Kidney epithelial cell (primary cell): ENCODE measurements around the gene CADPS. TPM values are rescaled to one million over a fixed set of nuclear protein-coding genes. Genes with fewer than 3 reads are reported as not detected.

Experiments
- DNase-seq: peaks from one replicate; pipeline ENCODE4 v3.0.0-alpha.2; 2010; ENCODE audit warnings: low read depth
- H3K27me3 ChIP-seq: 2 replicates; pipeline ENCODE4 v1.6.0; 2011; ENCODE audit warnings: low read length; ENCODE audit not compliant: control insufficient read depth, insufficient read depth
- H3K36me3 ChIP-seq: 2 replicates; pipeline ENCODE4 v1.5.1; 2011; ENCODE audit warnings: low read length; ENCODE audit not compliant: control insufficient read depth, insufficient read depth
- H3K4me3 ChIP-seq: 2 replicates; pipeline ENCODE4 v1.5.1; 2011; ENCODE audit warnings: low read depth, mild to moderate bottlenecking, control low read depth, low read length
- total RNA-seq: library from RNA; depleted of rRNA; stranded (reverse); fragments of >200 nt; gene quantifications from 2 replicates; pipeline ENCODE4 v1.2.3, GENCODE V29; 2015
- TF ChIP-seq, protein P1 (sequence below): IDR thresholded peaks from 2 replicates; pipeline ENCODE4 v1.5.1; 2011; ENCODE audit warnings: mild to moderate bottlenecking, moderate library complexity, low read length, control low read depth, inconsistent platforms; ENCODE audit not compliant: insufficient read depth, poor library complexity, severe bottlenecking

The CADPS gene
- total RNA-seq, 1 donor from 2014 or later: 0.08 TPM

- no peaks in the 10 kb centered on the region for H3K27me3 ChIP-seq
- no peak for DNase-seq
- no peaks in the 10 kb centered on the region for H3K36me3 ChIP-seq
- no peak overlapping the region for H3K4me3 ChIP-seq
- TF ChIP-seq, protein P1, sequence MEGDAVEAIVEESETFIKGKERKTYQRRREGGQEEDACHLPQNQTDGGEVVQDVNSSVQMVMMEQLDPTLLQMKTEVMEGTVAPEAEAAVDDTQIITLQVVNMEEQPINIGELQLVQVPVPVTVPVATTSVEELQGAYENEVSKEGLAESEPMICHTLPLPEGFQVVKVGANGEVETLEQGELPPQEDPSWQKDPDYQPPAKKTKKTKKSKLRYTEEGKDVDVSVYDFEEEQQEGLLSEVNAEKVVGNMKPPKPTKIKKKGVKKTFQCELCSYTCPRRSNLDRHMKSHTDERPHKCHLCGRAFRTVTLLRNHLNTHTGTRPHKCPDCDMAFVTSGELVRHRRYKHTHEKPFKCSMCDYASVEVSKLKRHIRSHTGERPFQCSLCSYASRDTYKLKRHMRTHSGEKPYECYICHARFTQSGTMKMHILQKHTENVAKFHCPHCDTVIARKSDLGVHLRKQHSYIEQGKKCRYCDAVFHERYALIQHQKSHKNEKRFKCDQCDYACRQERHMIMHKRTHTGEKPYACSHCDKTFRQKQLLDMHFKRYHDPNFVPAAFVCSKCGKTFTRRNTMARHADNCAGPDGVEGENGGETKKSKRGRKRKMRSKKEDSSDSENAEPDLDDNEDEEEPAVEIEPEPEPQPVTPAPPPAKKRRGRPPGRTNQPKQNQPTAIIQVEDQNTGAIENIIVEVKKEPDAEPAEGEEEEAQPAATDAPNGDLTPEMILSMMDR: no peak
These were observed 202.8 kb downstream of the CADPS start for GRCh38 chr3:62672270-62672987.

GRCh38 chr3:62670351-62670750, 204.9 kb downstream of the CADPS start:
- DNase-seq: no peak
- H3K36me3 ChIP-seq: no peaks in the 10 kb centered on the region
- TF ChIP-seq, protein P1: no peak
- peaks cover 2% of the 10 kb centered on the region for H3K27me3 ChIP-seq
- H3K4me3 ChIP-seq: no peak overlapping the region

DNA sequence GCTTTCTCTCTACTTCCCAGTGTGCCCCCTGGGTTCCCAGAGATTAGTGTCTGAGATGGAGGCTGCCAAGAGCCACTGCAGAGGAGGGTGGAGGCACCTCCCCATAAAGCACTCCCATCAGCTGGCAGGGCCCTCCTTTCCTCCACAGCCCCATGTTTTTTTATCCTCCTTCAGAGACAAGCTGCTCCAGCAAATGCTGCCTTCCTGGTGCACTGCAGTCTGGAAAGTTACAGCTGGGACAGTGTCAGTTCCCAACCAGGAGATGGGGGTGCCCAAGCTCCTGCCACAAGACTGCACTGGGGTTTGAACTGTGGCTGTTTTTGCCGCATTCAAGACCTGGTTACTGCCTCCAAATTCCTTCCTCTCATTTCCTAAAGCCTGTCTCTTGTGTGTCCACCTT, 206.1 kb downstream of the CADPS start:
- TF ChIP-seq, protein P1: no peak
- DNase-seq: no peak
- no peaks in the 10 kb centered on the region for H3K36me3 ChIP-seq

DNA sequence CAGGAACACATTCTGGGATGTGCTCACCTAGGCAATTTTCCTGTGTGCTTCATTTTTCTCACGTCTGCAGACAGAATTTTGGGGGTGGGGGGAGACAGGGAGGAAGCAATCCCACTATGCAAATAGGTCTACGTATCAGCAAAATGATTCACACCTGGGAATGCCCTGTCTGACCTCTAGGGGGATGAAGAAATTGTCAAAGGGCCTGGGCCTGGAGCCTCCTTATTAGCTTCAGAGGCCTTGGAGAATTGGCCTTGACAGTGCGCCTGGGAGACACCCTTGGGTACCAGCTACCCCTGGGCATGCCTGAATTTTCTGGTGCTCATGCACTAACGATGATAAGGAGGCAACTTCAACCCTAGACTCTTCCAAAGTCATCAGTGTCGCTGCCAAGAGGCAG, 207.5 kb downstream of the CADPS start:
- TF ChIP-seq, protein P1: peak; percentile 8
- H3K4me3 ChIP-seq: no peak overlapping the region
- H3K27me3 ChIP-seq: peaks cover 2% of the 10 kb centered on the region
- H3K36me3 ChIP-seq: no peaks in the 10 kb centered on the region
- no peak for DNase-seq

More for the DNA sequence above, 206.1 kb downstream of the CADPS start:
- H3K4me3 ChIP-seq: no peak overlapping the region
- H3K27me3 ChIP-seq: peaks cover 2% of the 10 kb centered on the region

DNA sequence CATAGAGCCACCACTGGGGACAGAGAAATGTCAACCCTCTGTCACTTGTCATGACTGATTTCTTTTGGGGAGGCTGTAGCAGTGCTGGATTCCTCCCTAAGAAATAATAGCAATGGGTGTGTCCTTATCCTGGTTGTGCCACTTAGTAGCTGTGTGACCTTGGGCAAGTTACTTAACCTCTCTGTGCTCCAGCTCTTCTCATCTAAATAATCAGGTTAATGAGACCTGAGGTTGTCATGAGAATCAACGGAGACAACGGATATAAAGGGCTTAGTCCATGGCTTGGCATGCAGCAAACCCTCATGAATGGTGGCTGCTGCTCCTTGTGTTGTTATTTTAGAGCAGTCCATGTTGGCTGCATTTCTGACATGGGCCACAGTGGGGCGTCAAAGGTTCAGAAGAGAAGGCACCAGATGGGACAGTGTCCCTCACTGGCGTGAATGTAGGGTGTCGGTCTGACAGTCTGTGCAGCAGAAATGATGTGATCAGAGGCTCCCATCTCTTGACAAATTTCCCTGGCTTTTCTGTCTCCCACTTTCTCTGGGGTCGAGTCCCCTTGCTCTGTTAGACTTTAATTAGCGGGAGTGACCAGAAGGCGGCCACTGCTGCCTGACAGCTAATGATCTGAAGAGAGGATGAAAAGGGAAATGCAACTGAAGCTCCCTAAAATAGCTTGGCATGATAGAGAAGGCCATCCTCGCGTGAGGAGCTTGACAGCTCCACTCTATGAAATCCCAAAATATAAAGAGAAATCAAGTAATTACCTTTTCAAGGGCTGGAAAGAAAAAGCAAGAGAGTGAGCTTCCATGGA, 209.4 kb downstream of the CADPS start:
- Histone ChIP-seq H3K27me3 (peaks cover 2% of the 10 kb centered on the region), H3K36me3 (no peaks in the 10 kb centered on the region), H3K4me3 (no peak overlapping the region)
- TF ChIP-seq, protein P1: peak; percentile 60
- peak; percentile 7 for DNase-seq
